HepG2 (cell line): ENCODE measurements around the gene PSKH1. TPM values are rescaled to one million over a fixed set of nuclear protein-coding genes. Genes with fewer than 3 reads are reported as not detected.

ENCODE experiments used
- CEBPG ChIP-seq: IDR thresholded peaks from 2 replicates; pipeline ENCODE4 v1.6.1; 2016
- ELF1 ChIP-seq: sonication (generic); formaldehyde crosslinking; IDR thresholded peaks from 2 replicates; pipeline ENCODE4 v1.4.0; 2020; ENCODE audit warnings: missing genetic modification reagents
- FOSL1 ChIP-seq: sonication (generic); formaldehyde crosslinking; IDR thresholded peaks from 2 replicates; pipeline ENCODE4 v1.9.0; 2021; ENCODE audit warnings: missing genetic modification reagents, borderline replicate concordance
- GPN1 ChIP-seq: sonication (generic); formaldehyde crosslinking; IDR thresholded peaks from 2 replicates; pipeline ENCODE4 v1.5.1; 2020; ENCODE audit warnings: missing genetic modification reagents, borderline replicate concordance
- JARID2 ChIP-seq: sonication (generic); formaldehyde crosslinking; IDR thresholded peaks from 2 replicates; pipeline ENCODE4 v1.8.1; 2023; ENCODE audit warnings: missing genetic modification reagents, inconsistent platforms; ENCODE audit not compliant: insufficient replicate concordance
- KDM4B ChIP-seq: sonication (generic); formaldehyde crosslinking; IDR thresholded peaks from 2 replicates; pipeline ENCODE4 v1.4.0; 2020; ENCODE audit warnings: missing genetic modification reagents
- KLF12 ChIP-seq: sonication (generic); formaldehyde crosslinking; IDR thresholded peaks from 2 replicates; pipeline ENCODE4 v1.4.0; 2020; ENCODE audit warnings: missing genetic modification reagents, borderline replicate concordance
- NFE2L2 ChIP-seq: fragments of 150-350 bp; IDR thresholded peaks from 2 replicates; pipeline ENCODE4 v1.6.1; 2014; ENCODE audit warnings: low read length
- PHF21A ChIP-seq: sonication (generic); formaldehyde crosslinking; IDR thresholded peaks from 2 replicates; pipeline ENCODE4 v1.5.0; 2020; ENCODE audit warnings: mild to moderate bottlenecking, missing genetic modification reagents
- POGZ ChIP-seq: sonication (generic); formaldehyde crosslinking; IDR thresholded peaks from 2 replicates; pipeline ENCODE4 v1.4.0; 2020; ENCODE audit warnings: mild to moderate bottlenecking, missing genetic modification reagents
- POLR2G ChIP-seq: fragments of 200-400 bp; formaldehyde crosslinking; IDR thresholded peaks from 2 replicates; pipeline ENCODE4 v1.6.1; 2018; ENCODE audit warnings: mild to moderate bottlenecking, low read depth, low read length, moderate library complexity
- RBM22 ChIP-seq: fragments of 200-400 bp; formaldehyde crosslinking; optimal IDR thresholded peaks from 2 replicates; pipeline ENCODE3; 2017; ENCODE audit warnings: mild to moderate bottlenecking, low read length, moderate library complexity
- RERE ChIP-seq: IDR thresholded peaks from 2 replicates; pipeline ENCODE4 v1.6.1; 2016; ENCODE audit warnings: low read depth, missing genetic modification reagents, missing compliant biosample characterization
- RFXAP ChIP-seq: sonication (generic); formaldehyde crosslinking; IDR thresholded peaks from 2 replicates; pipeline ENCODE4 v1.4.0; 2020; ENCODE audit warnings: missing genetic modification reagents, borderline replicate concordance
- SAP130 ChIP-seq: IDR thresholded peaks from 2 replicates; pipeline ENCODE4 v1.6.1; 2016; ENCODE audit warnings: low read depth
- SMARCC2 ChIP-seq: fragments of 450-650 bp; IDR thresholded peaks from 2 replicates; pipeline ENCODE4 v1.6.1; 2017; ENCODE audit warnings: antibody characterized with exemption, mild to moderate bottlenecking
- STAG1 ChIP-seq: sonication (generic); formaldehyde crosslinking; IDR thresholded peaks from 2 replicates; pipeline ENCODE4 v1.4.0; 2020; ENCODE audit warnings: missing genetic modification reagents
- THAP11 ChIP-seq: IDR thresholded peaks from 2 replicates; pipeline ENCODE4 v1.6.1; 2016; ENCODE audit warnings: missing biosample characterization, missing genetic modification reagents
- ZEB1 ChIP-seq: IDR thresholded peaks from 2 replicates; pipeline ENCODE4 v1.6.1; 2012; ENCODE audit warnings: mild to moderate bottlenecking, low read depth, inconsistent platforms; ENCODE audit not compliant: insufficient replicate concordance
- ZNF441 ChIP-seq: sonication (generic); formaldehyde crosslinking; IDR thresholded peaks from 2 replicates; pipeline ENCODE4 v1.7.0; 2021; ENCODE audit warnings: missing genetic modification reagents, borderline replicate concordance
- polyA plus RNA-seq, 8 experiments: library from polyadenylated mRNA; depleted of rRNA in 3 of 8; stranded (reverse) in 7 of 8; unstranded in 1 of 8; fragments of >200 nt; fragmentation: Illumina TruSeq in 4 of 8; extraction: Trizol in 4 of 8; gene quantifications; 2 replicates each; pipeline versions ENCODE4 v1.2.1 to v1.2.3, GENCODE V29; 2011 to 2016; ENCODE audit warnings: low read depth in 4 of 8, missing spikeins in 1 of 8, mixed read lengths in 1 of 8; ENCODE audit not compliant: insufficient read depth in 1 of 8
- total RNA-seq, 5 experiments: library from RNA; depleted of rRNA; stranded (reverse); fragments of >200 nt; fragmentation: Illumina TruSeq; extraction: Trizol; gene quantifications; 2 replicates each; pipeline ENCODE4 v1.2.3, GENCODE V29; 2016; ENCODE audit warnings: low read depth in 1 of 5
- TF ChIP-seq, protein P1 (sequence below): sonication (generic); formaldehyde crosslinking; IDR thresholded peaks from 2 replicates; pipeline ENCODE4 v1.5.1; 2020; ENCODE audit warnings: mild to moderate bottlenecking, missing genetic modification reagents, moderate library complexity
- TF ChIP-seq, protein P2 (sequence below): sonication (generic); IDR thresholded peaks from 2 replicates; pipeline ENCODE4 v1.6.1; 2016; ENCODE audit warnings: low read depth, borderline replicate concordance
- TF ChIP-seq, protein P3 (sequence below): sonication (generic); formaldehyde crosslinking; IDR thresholded peaks from 2 replicates; pipeline ENCODE4 v1.5.0; 2020; ENCODE audit warnings: missing genetic modification reagents, mild to moderate bottlenecking, borderline replicate concordance

The PSKH1 gene
- total and polyA plus RNA-seq, 2 of the 13 experiments (the other 11 are each of a cell fraction or from before 2014, with no cell fraction given) = 8.4 to 19.1 TPM

GRCh38 chr16:67941469-67942199 lies 48.6 kb downstream of the PSKH1 start (continued):
- TF ChIP-seq RERE (no peak), PHF21A (CRISPR knock-in tag) (no peak), FOSL1 (CRISPR knock-in tag) (no peak), POGZ (no peak; the same call in 1 of the 2 replicates), THAP11 (CRISPR knock-in tag) (no peak), SAP130 (no peak), JARID2 (CRISPR knock-in tag) (no peak), KLF12 (CRISPR knock-in tag) (0 out of 2 replicates have a peak, but pooled peaks have one; percentile 26), RFXAP (0 out of 2 replicates have a peak, but pooled peaks have one; percentile 35), SMARCC2 (no peak), RBM22 (no peak), GPN1 (CRISPR knock-in tag) (no peak), NFE2L2 (no peak), ELF1 (CRISPR knock-in tag) (no peak), ZEB1 (no peak), CEBPG (no peak), POLR2G (peak; percentile 52), ZNF441 (CRISPR knock-in tag) (0 out of 2 replicates have a peak, but pooled peaks have one; percentile 22), KDM4B (CRISPR knock-in tag) (no peak), STAG1 (CRISPR knock-in tag) (no peak)
- TF ChIP-seq, protein P1, sequence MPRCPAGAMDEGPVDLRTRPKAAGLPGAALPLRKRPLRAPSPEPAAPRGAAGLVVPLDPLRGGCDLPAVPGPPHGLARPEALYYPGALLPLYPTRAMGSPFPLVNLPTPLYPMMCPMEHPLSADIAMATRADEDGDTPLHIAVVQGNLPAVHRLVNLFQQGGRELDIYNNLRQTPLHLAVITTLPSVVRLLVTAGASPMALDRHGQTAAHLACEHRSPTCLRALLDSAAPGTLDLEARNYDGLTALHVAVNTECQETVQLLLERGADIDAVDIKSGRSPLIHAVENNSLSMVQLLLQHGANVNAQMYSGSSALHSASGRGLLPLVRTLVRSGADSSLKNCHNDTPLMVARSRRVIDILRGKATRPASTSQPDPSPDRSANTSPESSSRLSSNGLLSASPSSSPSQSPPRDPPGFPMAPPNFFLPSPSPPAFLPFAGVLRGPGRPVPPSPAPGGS (CRISPR knock-in tag) = no peak
- TF ChIP-seq, protein P2, sequence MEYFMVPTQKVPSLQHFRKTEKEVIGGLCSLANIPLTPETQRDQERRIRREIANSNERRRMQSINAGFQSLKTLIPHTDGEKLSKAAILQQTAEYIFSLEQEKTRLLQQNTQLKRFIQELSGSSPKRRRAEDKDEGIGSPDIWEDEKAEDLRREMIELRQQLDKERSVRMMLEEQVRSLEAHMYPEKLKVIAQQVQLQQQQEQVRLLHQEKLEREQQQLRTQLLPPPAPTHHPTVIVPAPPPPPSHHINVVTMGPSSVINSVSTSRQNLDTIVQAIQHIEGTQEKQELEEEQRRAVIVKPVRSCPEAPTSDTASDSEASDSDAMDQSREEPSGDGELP = no peak
- TF ChIP-seq, protein P3, sequence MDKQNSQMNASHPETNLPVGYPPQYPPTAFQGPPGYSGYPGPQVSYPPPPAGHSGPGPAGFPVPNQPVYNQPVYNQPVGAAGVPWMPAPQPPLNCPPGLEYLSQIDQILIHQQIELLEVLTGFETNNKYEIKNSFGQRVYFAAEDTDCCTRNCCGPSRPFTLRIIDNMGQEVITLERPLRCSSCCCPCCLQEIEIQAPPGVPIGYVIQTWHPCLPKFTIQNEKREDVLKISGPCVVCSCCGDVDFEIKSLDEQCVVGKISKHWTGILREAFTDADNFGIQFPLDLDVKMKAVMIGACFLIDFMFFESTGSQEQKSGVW = no peak
